ENCODE data around the gene DHFR.

DNA sequence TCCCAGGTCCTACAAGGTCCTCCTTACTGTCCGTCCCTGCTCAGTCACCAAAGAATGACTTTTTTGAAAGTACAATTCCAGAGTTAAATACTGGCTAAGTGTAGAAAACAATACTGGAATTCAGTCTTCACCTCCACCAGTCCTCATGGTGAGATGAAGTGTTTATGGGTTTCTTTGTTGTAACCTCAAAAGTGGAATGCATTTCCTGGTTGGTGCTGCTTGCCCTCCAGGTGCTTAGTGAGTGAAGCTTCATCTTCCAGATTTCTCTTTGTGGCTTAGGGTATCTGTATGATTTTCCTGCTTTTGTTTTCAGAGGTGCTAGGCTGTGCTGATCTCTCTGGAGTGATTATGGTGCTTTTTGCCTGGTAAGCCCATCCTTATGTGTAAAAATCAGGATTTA lies 49.4 kb upstream of the DHFR start:
- TF ChIP-seq, protein P1, sequence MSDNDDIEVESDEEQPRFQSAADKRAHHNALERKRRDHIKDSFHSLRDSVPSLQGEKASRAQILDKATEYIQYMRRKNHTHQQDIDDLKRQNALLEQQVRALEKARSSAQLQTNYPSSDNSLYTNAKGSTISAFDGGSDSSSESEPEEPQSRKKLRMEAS (IDR thresholded peaks at IDR 0.05) = no peak
- TF ChIP-seq, protein P2, sequence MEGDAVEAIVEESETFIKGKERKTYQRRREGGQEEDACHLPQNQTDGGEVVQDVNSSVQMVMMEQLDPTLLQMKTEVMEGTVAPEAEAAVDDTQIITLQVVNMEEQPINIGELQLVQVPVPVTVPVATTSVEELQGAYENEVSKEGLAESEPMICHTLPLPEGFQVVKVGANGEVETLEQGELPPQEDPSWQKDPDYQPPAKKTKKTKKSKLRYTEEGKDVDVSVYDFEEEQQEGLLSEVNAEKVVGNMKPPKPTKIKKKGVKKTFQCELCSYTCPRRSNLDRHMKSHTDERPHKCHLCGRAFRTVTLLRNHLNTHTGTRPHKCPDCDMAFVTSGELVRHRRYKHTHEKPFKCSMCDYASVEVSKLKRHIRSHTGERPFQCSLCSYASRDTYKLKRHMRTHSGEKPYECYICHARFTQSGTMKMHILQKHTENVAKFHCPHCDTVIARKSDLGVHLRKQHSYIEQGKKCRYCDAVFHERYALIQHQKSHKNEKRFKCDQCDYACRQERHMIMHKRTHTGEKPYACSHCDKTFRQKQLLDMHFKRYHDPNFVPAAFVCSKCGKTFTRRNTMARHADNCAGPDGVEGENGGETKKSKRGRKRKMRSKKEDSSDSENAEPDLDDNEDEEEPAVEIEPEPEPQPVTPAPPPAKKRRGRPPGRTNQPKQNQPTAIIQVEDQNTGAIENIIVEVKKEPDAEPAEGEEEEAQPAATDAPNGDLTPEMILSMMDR (IDR thresholded peaks at IDR 0.05 in 2 of 3, conservative IDR thresholded peaks at IDR 0.05 in 1 of 3; ENCODE audit: borderline replicate concordance in 1 of 3, insufficient read depth in 1 of 3, low read depth in 2 of 3, low read length in 2 of 3) = no peak
- TF ChIP-seq EZH2phosphoT487 (IDR thresholded peaks at IDR 0.05; ENCODE audit: borderline replicate concordance) = no peak
- no peak for TF ChIP-seq EGR1 (IDR thresholded peaks at IDR 0.05; ENCODE audit: low read depth)
- TF ChIP-seq RAD21 (IDR thresholded peaks at IDR 0.05; ENCODE audit: low read depth) = no peak
- TF ChIP-seq, protein P3, sequence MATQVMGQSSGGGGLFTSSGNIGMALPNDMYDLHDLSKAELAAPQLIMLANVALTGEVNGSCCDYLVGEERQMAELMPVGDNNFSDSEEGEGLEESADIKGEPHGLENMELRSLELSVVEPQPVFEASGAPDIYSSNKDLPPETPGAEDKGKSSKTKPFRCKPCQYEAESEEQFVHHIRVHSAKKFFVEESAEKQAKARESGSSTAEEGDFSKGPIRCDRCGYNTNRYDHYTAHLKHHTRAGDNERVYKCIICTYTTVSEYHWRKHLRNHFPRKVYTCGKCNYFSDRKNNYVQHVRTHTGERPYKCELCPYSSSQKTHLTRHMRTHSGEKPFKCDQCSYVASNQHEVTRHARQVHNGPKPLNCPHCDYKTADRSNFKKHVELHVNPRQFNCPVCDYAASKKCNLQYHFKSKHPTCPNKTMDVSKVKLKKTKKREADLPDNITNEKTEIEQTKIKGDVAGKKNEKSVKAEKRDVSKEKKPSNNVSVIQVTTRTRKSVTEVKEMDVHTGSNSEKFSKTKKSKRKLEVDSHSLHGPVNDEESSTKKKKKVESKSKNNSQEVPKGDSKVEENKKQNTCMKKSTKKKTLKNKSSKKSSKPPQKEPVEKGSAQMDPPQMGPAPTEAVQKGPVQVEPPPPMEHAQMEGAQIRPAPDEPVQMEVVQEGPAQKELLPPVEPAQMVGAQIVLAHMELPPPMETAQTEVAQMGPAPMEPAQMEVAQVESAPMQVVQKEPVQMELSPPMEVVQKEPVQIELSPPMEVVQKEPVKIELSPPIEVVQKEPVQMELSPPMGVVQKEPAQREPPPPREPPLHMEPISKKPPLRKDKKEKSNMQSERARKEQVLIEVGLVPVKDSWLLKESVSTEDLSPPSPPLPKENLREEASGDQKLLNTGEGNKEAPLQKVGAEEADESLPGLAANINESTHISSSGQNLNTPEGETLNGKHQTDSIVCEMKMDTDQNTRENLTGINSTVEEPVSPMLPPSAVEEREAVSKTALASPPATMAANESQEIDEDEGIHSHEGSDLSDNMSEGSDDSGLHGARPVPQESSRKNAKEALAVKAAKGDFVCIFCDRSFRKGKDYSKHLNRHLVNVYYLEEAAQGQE (IDR thresholded peaks at IDR 0.05; ENCODE audit: low read depth) = no peak
- no peak for TF ChIP-seq ZNF274 (IDR thresholded peaks at IDR 0.05; ENCODE audit: low read depth, low read length)
- TF ChIP-seq, protein P4, sequence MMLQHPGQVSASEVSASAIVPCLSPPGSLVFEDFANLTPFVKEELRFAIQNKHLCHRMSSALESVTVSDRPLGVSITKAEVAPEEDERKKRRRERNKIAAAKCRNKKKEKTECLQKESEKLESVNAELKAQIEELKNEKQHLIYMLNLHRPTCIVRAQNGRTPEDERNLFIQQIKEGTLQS (IDR thresholded peaks at IDR 0.05) = no peak
- no peak for TF ChIP-seq JUND (IDR thresholded peaks at IDR 0.05)

Measured in HCT116 (cell line).